Stimulated activated CD8-positive, alpha-beta memory T cell treated with anti-CD3 and anti-CD28 coated beads, Interleukin-4, amount 100 ng/mL, for 1 hour (primary cell): ENCODE measurements around the gene BAIAP2L2.

Experiments
- DNase-seq, 2 donors: peaks; one replicate each; pipeline ENCODE4 v3.0.0-alpha.2; 2020; ENCODE audit warnings: low read depth in 2 of 2, low spot score in 1 of 2

The BAIAP2L2 gene

DNA sequence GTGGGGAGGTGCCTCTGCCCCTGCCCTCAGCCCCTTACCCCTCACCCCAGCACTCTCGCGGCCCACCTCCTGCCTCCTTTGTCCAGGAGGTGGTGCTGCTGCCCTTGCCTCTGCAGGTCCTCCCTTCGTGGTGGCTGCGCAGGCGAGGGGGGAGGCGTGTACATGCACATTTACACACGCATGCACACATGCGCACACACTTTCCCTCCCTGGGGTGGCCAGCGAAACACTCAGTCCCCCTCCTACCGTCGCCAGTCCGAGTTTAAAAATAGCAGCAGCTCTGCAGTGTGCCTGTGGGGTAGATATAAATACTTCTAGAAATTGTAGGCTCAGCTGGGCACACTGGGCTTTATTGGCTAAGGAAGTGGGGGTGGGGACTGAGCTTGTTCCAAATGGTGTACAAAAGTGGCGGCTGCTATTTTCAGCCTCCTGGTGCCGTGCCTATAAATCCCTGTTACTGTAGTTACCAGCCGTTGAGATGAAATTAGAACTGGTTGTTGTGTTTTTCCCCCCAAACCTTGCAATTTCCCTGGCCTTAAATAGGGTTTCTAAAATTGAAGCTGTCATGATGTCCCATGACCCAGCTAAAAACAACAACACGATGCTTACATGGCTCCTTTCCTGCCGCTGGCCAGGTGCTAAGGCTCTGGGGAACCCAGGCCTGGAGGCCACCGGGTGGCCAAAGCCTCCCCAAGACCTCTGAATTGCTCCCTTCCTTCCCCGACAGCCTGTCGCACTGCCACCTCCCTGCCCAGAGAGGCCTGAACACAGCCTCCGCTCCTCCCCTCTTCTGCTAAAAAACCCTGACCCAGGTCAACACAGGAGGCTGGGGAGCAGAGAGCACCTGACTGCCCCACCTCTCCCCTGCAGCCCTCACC lies 40.9 kb downstream of the BAIAP2L2 start:
- DNase-seq: no peak

DNA sequence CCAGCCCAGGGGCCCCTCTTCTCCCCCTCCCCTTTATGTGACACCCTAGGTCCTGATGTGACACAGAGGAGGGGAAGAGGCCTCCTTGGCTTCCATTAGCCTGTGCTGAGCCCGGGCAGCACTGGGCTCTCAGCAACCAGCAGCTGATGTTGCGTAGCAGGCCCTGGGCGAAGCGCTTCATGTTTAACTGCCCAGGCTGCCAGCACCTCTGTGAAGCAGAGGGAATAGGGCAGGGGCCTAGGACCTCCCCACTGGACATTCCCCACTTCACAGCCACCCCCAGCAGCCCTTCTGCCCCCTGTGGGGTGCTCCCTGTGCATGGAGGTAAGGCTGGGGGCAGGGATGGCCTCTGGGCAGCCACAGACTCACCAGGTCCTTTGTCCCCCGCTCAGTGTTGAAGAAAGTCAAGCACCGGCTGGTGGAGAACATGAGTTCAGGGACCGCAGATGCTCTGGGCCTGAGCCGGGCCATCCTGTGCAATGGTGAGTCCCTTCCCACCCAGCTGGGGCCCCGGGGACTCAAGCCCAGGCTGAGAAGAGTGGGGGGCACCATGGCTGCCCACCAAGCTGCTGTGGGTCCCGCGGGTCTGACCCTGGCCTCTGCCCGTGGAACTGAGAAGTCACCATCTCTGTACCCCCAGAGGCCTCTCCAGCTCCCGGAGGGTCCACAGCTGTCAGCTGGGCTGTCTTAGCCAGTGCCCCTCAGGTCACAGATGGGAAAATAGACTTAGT lies 41.7 kb downstream of the BAIAP2L2 start:
- DNase-seq: no peak

DNA sequence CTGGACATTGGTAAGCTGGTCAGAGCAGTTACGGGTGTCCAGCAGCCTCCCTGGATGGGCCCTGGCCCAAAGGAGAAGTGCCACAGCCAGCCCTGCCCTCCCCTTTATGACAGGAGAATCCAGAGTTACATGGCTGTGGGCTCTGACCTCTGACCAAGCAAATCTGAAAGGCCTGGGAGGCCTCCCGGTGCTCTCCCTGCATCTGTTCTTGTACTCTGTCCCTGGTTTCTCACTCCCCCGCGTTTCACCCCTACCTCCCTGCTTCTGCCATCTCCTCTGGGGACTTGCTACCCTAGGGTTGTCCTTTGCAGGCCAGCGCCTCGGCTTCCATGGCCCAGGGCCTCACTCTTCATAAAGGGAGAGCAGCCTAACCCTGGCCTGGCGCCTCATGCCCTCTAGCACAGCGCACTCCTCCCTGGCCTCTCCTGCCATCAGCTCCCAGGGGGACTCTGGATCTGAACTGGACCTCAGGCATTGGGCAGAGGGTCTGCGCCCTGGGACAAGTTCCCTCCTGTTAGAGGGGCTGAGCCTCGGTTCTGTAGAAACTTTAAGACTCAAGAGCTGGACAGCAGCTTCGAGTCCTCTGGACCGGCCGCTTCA lies 42.6 kb downstream of the BAIAP2L2 start:
- no peak for DNase-seq

DNA sequence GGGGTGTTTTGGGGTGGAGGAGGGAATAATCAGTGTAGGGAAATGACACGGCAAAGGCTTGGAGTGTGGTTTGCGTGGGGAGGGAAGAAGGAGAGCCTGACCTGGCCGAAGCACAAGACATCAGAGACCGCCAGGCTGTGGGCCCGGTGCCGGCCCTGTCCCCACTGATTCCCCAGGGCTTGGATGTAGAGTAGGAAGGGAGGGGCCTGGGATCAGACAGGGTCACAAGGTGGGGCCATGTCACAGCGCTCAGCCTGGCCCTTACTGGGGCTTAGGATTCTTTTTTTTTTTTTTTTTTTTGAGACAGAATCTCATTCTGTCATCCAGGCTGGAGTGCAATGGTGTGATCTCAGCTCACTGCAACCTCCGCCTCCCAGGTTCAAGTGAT lies 43.5 kb downstream of the BAIAP2L2 start:
- no peak for DNase-seq

DNA sequence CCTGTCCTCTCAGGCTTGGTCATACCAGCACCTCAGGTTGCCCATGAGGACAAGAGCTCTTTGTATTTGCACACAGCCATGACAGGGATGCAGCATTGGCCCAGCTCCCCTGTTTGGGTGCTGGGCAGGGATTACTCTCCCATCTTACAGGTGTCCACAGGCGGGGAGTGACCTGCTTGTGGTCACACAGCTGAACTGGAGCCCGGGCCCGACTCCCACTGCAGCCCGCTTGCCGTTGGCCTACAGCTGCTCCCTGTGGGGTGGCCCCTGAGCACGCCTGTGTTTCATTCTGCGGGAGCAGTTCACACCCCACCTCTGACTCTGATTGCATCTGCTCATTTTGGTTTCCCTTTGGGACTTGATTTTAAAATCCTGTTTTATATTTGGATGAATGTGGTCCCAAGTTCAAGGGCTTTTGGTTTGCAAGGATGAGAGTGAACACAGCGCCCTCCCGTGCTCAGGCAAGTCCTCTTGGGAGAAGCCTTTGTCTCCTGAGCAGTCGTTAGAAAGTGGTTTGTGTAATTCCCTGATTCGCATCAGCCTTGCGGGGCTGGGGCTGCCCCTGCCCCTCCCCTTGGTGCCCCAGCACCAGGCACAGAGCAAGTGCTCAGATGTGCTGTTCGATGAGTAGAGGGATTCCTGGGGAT lies 44.0 kb downstream of the BAIAP2L2 start:
- no peak for DNase-seq

DNA sequence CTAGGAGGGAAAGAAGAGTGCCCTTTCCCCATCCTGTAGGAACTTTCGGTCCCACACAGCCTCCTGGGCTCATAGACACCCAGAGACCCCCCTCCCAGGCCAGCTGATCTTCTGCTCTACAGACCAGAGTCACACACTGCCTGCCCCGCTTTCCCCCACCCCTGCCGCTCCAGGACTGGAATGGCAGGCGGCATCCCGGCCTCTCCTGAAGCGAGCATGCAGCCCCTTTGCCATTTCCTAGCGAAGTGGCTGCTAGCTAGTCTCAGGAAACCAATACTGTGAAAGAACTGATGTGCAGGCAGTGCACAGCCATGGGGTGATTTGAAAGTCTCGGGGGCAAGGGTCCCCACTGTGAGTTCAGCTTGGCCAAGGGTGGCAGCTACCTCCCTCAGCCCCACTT lies 44.9 kb downstream of the BAIAP2L2 start:
- no peak for DNase-seq

DNA sequence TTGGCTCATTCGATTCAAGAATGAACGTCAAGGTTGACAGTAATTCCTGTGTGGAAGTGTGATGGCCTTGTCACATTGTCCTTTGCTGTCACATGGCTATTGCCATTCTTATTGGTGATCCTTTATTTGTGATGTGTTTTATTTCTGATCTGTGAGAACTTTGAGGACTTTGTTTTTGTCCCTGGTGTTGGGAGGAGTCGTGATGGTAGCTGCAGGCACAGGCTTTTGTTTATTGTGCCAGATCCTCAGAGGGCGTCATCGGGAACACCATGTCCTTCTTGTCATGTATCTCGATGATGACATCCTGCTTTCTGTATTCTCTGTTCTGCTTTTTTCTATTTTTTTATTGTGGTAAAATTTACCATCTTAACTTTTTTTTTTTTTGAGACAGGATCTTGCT lies 47.7 kb downstream of the BAIAP2L2 start:
- no peak for DNase-seq

DNA sequence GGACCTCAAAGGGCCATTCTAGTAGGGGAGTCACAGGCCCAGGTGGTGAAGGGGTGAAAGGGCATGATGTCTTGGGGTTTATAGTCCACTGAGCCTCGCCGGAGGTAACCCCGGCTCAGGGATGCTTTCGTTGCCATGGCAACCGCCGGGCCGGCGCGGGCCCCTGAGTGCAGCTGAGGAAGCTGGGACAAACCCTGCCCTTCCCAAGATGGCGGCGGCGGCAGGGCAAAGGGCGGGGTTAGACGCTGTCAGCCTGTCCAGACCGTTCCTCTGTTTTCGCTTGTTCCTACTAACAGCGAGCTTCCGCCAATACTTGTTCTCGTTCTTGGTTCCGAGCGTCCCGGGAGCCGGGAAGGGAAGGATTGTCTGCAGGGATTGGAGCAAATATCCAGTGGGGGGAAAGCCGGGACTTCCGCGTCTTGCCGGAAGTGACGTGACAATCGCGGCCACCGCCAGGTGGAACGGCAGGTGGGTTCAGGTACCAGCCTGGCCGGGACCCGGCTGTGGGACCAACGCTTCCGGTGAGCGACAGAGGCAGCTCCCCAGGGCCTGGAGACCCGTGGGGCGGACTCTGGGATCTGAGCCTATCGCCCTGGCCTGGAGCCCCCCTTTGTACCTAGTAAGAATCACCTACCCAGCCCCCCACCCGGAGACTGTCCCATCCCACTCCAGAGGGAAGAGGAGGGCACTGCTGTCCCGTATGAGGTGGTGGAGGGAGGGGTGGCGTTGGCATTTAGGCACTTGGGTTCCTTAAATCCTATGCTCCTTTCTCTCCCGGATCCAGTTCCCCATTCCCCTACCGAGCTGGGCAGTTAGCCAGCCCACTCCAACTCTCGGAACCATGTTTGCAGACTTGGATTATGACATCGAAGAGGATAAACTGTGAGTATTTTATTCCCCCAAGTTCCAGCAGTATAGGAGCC lies 53.3 kb downstream of the BAIAP2L2 start, which contains the start of gene PICK1:
Gene PICK1, plus strand, starts transcription at position 436 of the 923 bp plus-strand sequence. Its CDS starts 406 bp downstream, at position 842.
- DNase-seq: peak; percentile 43 to 53

DNA sequence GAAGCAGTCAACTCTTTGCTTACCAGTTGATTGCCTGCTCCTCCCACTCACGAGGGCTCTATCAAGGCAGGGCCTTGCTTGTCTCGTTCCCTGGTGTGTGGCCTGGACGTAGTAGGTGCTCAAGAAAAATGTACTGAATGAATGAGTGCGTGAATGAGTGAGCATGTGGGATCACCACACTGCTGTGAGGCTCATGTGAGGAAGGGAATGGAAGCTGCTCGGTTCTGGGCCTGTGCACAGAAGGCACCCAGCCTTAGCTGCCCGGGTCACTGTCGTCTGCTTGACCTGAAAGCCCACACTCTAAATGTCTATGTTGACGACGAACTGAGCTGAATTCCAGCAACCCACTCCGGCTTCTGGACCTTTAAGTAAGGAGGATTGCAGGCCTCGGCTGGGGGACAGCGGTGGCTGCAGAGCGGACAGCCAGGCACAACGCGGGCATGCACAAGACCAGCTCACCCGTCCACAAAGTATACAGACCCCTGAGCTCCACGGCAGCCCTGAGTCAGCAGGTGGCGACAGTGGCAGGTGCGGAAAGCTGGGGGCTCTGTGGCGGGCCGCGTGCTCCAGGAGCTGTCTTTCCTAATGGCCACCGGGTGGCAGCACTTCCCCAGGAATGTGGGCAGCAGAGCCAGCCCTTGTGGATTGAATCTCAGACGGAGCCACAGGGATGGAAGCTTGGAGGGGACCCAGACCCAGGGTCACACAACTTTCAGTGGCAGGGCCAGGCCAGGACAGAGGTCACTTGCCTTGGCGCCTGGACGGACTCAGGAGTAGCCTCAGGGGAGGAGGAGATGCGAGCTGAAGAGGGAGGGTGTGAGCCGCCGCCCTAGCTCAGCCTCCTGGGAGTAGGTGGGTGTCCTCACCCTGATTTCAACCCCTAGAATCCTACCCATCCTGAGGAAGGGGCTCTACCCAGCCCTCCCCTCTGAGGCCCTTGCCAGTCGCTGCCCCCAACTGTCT lies 58.3 kb downstream of the BAIAP2L2 start:
- DNase-seq: peak; percentile 44 to 60

DNA sequence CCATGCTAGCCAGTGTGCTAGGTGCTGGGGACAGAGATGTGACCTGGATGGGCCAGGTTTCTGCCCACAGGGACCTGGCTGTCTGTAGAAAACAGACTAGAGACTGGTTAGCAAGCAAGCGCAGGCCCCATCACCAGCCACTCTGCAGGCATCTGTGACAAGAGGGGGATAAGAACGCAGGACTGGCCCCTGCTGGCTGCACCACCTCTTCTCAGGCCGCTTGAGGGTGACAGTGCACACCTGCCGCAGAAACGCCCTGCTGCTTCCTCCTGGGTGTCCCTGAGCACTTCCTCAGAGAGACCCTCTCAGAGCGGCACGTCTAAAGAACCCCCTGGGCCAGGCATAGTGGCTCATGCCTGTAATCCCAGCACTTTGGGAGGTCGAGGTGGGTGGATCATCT lies 59.2 kb downstream of the BAIAP2L2 start:
- DNase-seq: no peak

DNA sequence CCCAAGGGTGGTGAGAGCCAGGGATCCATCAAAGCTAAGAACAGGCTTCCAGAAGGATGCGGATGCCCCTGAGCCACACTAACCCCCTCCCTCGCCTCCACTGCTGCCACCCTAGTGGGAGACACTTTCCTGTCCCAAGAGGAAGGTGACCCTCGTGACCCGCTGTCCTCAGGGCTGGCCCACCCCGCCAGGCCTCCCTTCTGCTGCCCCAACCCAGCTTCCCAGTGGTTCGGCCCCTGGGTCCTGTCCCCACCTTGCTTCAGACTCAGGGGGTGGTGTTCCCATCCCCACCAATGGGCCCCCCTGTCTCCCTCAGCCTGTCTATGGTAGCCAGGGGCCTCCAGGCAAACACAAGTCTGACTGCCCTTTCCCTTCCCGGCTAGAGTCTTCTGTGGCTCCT lies 59.8 kb downstream of the BAIAP2L2 start:
- no peak for DNase-seq

DNA sequence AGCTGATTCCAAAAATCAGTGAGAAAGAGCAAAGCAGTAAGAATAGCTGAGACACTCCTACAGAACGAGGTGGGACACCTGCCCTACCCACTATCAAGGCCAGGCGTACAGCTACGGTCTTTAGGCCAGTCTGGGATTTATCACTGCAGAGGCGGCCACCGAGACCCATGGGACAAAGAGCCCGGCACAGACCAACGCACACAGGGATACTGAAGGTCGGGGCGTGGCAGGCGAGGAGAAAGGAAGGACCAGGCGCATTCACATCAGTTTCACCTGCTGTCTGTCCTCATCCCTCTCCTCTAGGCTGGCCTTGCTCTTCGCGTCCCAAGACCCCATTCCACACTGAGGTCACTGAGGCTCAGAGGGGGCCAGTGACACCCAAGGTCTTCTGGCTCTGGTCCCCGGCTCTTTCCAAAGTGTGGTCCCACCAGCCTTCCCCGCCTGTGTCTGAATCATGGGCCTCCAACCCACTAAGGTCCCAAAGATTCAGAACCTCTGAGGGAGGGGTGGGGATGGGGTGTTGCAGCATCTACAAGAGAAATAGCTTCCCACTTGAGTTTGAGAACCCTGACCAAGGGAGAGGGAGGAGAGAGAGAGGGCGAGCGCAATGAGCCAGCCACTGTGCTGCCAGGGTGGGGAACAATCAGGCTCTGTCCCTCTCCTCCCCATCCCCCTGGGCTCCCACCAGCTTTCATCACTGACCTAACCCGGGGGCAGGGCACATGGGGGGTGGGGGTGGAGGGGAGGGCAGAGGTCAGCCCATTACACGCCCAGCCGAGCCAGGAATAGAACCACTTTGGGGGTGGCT lies 60.5 kb downstream of the BAIAP2L2 start:
- DNase-seq: no peak

DNA sequence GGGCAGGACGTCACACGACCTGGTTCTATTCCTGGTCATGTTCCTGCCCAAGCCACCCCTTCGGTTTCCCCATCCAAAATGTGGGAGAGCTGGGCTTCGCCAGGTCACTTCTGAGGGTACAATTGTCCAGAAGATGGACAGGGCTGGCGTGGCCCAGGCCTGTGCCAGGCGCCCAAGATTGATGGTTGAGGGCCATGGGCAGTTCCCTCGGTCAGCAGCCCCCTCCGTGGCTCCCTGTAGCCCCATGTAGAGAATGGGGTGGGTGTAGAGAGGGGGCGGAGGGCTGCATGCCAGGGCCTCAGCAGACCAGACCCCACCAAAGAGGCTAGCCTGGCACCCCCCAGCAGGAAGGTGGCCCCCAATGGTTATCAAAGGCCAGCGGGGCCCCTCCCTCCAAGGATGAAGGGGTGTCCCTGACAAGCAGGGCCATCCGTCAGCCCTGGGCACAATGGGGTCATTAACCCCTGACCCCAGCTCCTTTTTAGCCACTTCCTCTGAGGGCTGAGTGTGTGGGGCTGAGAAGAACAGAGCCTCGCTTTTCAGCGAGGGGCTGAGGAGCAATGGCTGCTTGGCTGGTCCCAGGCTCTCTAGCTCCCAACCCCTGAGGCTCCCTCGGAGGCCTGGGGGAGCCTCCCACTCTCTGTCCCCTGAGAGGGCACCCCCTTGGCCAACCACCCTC lies 64.3 kb downstream of the BAIAP2L2 start:
- no peak for DNase-seq

DNA sequence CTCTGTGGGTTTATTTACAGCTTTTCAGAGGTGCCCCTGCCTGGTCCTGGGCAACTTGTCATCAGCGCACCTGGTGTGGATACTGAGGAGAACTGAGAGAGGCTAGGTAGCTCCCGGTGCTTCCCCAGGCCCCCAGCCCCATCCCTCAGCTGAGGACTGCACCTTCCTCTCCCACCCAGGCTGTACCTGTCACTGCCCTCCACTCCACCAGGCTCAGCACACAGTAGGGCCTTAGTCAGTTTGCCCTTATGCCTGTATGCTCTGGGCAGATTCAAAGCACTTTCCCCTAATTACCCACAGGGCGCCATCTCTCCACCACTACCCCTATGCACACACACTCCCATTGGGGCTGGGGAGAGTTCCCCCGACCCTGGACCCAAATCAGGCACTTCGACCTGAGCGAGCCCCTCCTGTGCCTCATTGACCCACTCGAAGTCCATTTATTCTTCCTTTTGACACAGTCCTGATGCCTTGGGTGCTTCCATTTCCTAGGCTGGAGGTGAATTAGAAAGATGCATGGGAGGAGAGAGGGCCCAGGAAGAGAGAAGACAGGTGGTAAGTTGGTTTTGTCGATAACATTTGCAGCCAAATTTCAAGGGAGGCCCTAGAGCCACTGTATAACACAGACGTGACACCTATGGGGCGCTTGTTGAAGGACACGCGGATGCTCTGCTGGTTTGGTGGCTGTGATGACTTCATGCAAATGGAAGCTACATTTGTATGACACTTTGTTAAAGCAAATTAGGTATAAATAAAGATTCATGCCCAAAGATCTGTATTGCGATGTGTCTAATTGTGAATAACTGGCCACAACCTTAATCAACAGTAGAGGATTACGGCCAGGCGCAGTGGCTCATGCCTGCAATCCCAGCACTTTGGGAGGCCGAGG lies 67.1 kb downstream of the BAIAP2L2 start:
- no peak for DNase-seq

DNA sequence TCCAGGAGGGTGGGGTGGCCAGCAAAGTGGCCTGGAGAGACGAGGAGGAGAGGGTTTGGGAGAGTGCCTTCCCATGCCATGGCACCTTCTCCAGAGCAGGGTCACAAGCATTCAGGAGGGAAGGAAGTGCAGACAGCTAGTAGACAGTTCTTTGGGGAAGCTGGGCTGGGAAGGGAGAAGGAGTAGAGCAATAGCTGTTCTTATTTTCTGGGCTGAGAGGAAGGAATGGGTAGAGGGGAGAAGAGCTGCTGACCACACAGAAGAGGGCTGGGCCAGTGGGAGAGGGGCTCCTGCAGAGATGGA lies 68.0 kb downstream of the BAIAP2L2 start:
- DNase-seq: no peak

DNA sequence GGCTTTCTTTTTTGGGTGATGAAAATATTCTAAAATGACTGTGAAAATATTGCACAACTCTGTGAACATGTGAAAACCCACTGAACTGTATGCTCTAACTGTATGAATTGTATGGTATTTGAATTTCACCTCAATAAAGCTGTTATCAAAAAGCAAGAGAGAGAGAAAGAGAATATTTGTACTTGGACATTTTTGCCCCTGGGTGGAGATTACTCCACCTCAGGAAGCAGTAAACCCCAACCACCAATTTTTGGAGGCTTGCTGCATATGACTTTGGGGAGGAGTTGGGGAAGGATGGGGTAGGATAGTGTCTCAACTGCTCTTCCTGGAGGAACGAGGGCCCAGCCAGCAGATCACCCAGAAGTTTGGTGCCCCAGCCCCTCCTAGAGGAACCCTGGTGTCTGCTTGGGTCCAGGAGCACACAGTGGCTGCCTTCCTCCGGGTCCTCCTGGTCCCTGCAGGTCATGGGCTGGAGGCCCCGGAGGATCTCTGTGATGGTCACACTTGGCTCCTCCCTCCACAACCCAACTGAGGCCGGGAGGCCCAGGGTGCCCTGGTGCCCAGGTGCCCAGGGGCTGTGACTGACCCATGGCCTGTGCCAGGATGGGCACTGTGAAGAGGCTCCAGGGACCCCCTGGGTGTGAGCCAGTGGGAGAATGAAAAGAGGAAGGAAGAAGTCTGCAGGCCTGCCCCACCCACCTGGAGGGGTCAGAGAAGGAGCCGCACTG lies 68.6 kb downstream of the BAIAP2L2 start:
- no peak for DNase-seq
